ENCODE data around the gene GRM7. TPM values are rescaled to one million over a fixed set of nuclear protein-coding genes. Genes with fewer than 3 reads are reported as not detected.

GRM7 gene
- total RNA-seq, 4 donors from 2014 or later = 0.40 TPM; not detected in 3

DNA sequence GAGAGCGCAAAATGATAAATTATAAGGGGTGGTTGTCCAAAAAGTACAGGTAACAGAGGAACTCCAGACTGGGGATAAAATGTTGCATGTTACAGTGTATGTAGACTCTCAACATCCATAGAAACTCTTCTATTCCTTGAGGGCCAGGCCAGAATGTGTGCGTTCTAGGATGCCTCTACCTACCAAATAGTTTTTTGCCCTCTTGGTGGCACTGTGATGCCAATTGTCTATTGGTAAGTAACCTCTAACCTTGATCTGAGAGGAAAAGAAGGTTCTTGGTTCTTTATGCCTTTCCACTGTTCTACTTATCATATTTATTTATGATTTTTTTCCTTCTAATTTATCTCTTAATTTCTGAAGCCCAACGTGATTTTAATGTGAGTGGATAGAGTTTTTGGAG is 424.6 kb downstream of the GRM7 start:
- H3K9me3 ChIP-seq = no peaks in the 10 kb centered on the region
- H3K27ac ChIP-seq = no peak overlapping the region
- no peak for DNase-seq
- no peaks in the 10 kb centered on the region for H3K4me1 ChIP-seq
- H3K4me3 ChIP-seq = no peak overlapping the region
- H3K27me3 ChIP-seq = no peaks in the 10 kb centered on the region
- H3K36me3 ChIP-seq = no peaks in the 10 kb centered on the region
- TF ChIP-seq, protein P1, sequence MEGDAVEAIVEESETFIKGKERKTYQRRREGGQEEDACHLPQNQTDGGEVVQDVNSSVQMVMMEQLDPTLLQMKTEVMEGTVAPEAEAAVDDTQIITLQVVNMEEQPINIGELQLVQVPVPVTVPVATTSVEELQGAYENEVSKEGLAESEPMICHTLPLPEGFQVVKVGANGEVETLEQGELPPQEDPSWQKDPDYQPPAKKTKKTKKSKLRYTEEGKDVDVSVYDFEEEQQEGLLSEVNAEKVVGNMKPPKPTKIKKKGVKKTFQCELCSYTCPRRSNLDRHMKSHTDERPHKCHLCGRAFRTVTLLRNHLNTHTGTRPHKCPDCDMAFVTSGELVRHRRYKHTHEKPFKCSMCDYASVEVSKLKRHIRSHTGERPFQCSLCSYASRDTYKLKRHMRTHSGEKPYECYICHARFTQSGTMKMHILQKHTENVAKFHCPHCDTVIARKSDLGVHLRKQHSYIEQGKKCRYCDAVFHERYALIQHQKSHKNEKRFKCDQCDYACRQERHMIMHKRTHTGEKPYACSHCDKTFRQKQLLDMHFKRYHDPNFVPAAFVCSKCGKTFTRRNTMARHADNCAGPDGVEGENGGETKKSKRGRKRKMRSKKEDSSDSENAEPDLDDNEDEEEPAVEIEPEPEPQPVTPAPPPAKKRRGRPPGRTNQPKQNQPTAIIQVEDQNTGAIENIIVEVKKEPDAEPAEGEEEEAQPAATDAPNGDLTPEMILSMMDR (IDR thresholded peaks at IDR 0.05) = no peak
- no peak for TF ChIP-seq POLR2A (IDR thresholded peaks at IDR 0.05)

DNA sequence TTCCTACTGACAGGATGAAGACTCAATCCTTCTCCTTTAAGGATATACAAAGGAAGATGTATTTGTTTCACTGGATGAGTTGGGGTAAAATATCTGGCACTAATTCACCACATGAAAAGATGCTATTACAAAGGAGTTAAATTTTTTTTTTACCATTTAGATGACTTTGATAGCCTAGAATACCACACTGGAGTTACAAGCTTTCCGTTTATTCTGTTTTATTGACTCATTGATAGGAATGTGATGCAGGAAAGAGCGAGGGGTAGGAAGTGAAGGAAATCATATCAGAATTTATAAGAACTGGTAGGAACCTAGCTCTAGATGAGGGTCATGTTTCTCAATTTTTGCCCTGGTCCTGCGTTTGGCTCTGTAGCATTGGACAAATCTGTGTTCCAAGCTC is 427.2 kb downstream of the GRM7 start:
- no peaks in the 10 kb centered on the region for H3K36me3 ChIP-seq
- H3K27me3 ChIP-seq = no peaks in the 10 kb centered on the region
- TF ChIP-seq, protein P1 (IDR thresholded peaks at IDR 0.05) = no peak
- no peak for TF ChIP-seq POLR2A (IDR thresholded peaks at IDR 0.05)
- H3K9me3 ChIP-seq = no peaks in the 10 kb centered on the region
- H3K4me3 ChIP-seq = no peak overlapping the region
- no peaks in the 10 kb centered on the region for H3K4me1 ChIP-seq
- no peak for DNase-seq
- no peak overlapping the region for H3K27ac ChIP-seq

DNA sequence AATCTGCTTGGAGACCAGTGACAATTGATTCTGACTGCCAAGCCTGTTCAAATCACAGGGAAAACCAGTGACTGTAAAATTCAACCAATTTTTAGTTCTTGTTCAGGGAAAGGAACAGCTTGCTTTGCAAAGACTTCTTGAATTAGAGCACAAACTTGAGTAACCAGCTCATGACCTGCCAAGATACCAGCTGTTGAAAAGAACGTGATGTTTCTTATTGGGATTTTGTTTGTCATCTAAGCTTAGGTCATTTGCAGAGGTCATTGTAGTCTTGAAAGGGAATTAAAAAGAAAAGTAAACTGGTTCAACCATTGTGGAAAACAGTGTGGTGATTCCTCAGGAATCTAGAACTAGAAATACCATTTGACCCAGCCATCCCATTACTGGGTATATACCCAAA is 428.2 kb downstream of the GRM7 start:
- DNase-seq = no peak
- TF ChIP-seq, protein P1 (IDR thresholded peaks at IDR 0.05) = no peak
- TF ChIP-seq POLR2A (IDR thresholded peaks at IDR 0.05) = no peak
- Histone ChIP-seq H3K36me3 (no peaks in the 10 kb centered on the region), H3K4me1 (no peaks in the 10 kb centered on the region), H3K4me3 (no peak overlapping the region), H3K9me3 (no peaks in the 10 kb centered on the region), H3K27me3 (no peaks in the 10 kb centered on the region), H3K27ac (no peak overlapping the region)

DNA sequence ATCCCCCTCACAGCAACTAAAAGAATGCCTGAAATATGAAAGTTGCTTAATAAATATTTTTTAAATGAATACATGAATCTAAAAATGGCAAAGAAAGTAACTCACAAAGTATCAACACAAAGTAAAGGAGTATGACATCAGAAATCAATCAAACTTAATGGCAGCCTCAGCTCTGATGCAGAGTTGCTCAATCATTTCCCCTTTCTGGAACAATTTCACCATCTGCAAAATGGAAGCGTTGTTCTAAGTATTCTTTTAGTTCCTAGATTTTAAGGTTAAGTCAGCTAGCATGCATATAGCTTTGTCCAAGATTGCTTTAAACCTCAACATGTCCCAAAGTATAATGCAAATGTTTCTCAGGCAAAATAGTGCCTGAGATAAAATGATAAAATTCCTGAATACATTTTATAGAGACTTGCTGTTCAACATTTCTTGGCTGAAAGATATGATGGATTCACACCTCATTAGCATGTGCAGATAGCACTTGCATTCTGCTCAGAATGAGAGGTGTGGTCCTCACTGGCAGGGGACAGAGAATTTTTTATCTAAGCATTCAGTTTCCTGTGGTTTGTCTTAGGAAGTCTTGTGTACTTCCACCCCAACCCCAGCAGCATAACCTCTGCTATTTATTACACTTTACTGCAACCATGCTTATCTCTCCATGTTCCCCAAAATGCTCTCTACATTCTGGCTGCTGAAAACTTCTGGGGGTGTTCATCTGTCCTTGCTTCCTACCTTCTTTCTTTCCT is 429.3 kb downstream of the GRM7 start:
- Histone ChIP-seq H3K4me1 (no peaks in the 10 kb centered on the region), H3K27ac (no peak overlapping the region), H3K27me3 (no peaks in the 10 kb centered on the region), H3K4me3 (no peak overlapping the region), H3K36me3 (no peaks in the 10 kb centered on the region), H3K9me3 (no peaks in the 10 kb centered on the region)
- no peak for DNase-seq
- TF ChIP-seq, protein P1 (IDR thresholded peaks at IDR 0.05) = no peak
- no peak for TF ChIP-seq POLR2A (IDR thresholded peaks at IDR 0.05)

DNA sequence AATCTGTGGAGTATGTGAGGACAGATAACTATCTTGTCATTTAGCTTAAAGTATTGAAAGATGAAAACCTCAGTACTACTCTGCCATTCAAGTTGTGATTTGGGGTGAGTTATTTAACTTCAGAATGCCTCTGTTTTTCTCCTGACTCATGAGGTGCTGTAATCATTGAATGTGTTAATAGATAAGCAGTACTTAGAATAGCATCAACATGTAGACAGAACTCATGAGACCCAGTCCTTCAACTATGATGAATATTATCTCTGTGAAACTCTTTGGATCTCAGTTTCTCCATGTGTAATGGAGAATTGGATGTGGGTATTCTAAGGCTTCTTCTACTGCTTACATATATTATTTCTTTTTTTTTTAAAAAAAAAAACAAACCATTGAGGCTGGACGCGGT is 431.4 kb downstream of the GRM7 start:
- Histone ChIP-seq H3K36me3 (no peaks in the 10 kb centered on the region), H3K27me3 (no peaks in the 10 kb centered on the region), H3K4me3 (no peak overlapping the region), H3K9me3 (no peaks in the 10 kb centered on the region), H3K4me1 (no peaks in the 10 kb centered on the region), H3K27ac (no peak overlapping the region)
- no peak for DNase-seq
- TF ChIP-seq, protein P1 (IDR thresholded peaks at IDR 0.05) = no peak
- no peak for TF ChIP-seq POLR2A (IDR thresholded peaks at IDR 0.05)
